ENCODE data around the gene GOLGA6L10. TPM values are rescaled to one million over a fixed set of nuclear protein-coding genes. Genes with fewer than 3 reads are reported as not detected.
"Not testable (repeated sequence)": the region's sequence is repeated elsewhere in the genome, so short reads cannot be mapped to it uniquely, and the experiment has no call there.

GOLGA6L10 gene
- total and polyA plus RNA-seq, 2 donors (not counting 1 experiment from before 2014, with no cell fraction given), result 0.16 to 0.99 TPM

- Histone ChIP-seq H3K27me3 (ENCODE audit: control insufficient read depth, insufficient read depth, low read length) (peaks cover 3% of the 10 kb centered on the region), H3K79me2 (ENCODE audit: control insufficient read depth, insufficient read depth, low read length) (no peaks in the 10 kb centered on the region), H3K27ac (ENCODE audit: insufficient read depth, low read length) (no peak overlapping the region), H3K4me3 (replicated peaks in 1 of 4; ENCODE audit: control extremely low read depth in 1 of 4, insufficient read depth in 1 of 4, low read depth in 3 of 4, low read length in 4 of 4) (no peak overlapping the region), H3K36me3 (ENCODE audit: control insufficient read depth, insufficient read depth, low read length) (no peaks in the 10 kb centered on the region), H4K20me1 (ENCODE audit: control insufficient read depth, extremely low read depth, insufficient read depth, low read length) (no peaks in the 10 kb centered on the region), H3K9ac (ENCODE audit: insufficient read depth, low read length) (no peak overlapping the region), H3K9me3 (ENCODE audit: control insufficient read depth, insufficient read depth, low read depth, low read length) (no peaks in the 10 kb centered on the region), H3K4me1 (ENCODE audit: control insufficient read depth, extremely low read depth, insufficient read depth, low read length) (no peaks in the 10 kb centered on the region), H3K4me2 (ENCODE audit: extremely low read depth, insufficient read depth, low read length) (no peak overlapping the region), H2AFZ (ENCODE audit: low read length) (no peak overlapping the region)
- TF ChIP-seq CTCF (conservative IDR thresholded peaks at IDR 0.05 in 1 of 2, IDR thresholded peaks at IDR 0.05 in 1 of 2; ENCODE audit: low read depth in 1 of 2, low read length in 2 of 2) (no peak), EZH2 (IDR thresholded peaks at IDR 0.05; ENCODE audit: low read length, missing control alignments) (no peak)
- DNase-seq (ENCODE audit: low read depth in 2 of 2), result no peak
Observed at GRCh38 chr15:82317091-82317489, 32.2 kb downstream of the GOLGA6L10 start.

DNA sequence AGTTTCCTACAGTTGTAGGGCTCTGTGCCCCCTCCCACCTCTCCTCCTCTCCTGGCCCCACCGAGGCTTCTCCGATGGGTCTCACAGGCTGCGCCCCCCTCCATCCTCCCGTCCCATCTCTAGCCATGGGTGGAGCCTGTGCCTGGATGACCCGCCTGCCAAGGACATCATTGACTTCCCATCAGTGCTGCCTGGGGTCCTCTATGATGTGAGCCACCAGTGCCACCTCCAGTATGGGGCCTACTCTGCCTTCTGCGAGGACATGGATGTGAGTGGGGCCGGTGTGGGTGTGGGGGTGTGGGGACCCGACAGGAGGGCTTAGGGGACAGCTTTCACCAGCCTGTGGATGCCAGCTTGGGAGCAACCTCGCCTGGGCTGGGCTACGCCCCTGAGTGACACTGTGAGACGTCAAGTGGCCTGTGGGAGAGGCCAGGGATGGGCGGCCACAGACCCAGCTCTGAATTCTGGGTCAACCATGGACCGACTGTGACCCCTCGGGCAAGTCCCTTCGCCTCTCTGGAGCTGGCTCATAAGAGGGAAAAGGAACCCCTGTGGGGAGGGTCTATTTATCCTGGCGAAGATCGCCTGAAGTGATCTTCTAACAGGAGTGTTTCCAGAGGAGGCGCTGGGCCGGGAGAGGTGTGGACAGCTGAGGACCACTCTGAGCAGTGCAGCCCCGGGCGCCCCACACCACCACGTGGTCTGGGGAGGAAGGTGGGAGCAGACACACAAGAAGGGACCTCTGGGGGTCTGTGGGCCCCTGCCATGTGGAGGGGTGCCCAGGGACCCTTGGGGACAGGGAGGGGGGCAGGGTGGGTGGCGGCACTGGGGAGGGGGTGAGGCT lies 32.8 kb downstream of the GOLGA6L10 start:
- H3K27ac ChIP-seq (ENCODE audit: insufficient read depth, low read length); H3K79me2 ChIP-seq (ENCODE audit: control insufficient read depth, insufficient read depth, low read length); DNase-seq (ENCODE audit: low read depth in 2 of 2); H3K4me2 ChIP-seq (ENCODE audit: extremely low read depth, insufficient read depth, low read length); H4K20me1 ChIP-seq (ENCODE audit: control insufficient read depth, extremely low read depth, insufficient read depth, low read length); H3K4me3 ChIP-seq (replicated peaks in 1 of 4; ENCODE audit: control extremely low read depth in 1 of 4, insufficient read depth in 1 of 4, low read depth in 3 of 4, low read length in 4 of 4); H3K9me3 ChIP-seq (ENCODE audit: control insufficient read depth, insufficient read depth, low read depth, low read length); H3K27me3 ChIP-seq (ENCODE audit: control insufficient read depth, insufficient read depth, low read length); H2AFZ ChIP-seq (ENCODE audit: low read length); H3K36me3 ChIP-seq (ENCODE audit: control insufficient read depth, insufficient read depth, low read length); H3K4me1 ChIP-seq (ENCODE audit: control insufficient read depth, extremely low read depth, insufficient read depth, low read length); H3K9ac ChIP-seq (ENCODE audit: insufficient read depth, low read length): not testable (repeated sequence)

DNA sequence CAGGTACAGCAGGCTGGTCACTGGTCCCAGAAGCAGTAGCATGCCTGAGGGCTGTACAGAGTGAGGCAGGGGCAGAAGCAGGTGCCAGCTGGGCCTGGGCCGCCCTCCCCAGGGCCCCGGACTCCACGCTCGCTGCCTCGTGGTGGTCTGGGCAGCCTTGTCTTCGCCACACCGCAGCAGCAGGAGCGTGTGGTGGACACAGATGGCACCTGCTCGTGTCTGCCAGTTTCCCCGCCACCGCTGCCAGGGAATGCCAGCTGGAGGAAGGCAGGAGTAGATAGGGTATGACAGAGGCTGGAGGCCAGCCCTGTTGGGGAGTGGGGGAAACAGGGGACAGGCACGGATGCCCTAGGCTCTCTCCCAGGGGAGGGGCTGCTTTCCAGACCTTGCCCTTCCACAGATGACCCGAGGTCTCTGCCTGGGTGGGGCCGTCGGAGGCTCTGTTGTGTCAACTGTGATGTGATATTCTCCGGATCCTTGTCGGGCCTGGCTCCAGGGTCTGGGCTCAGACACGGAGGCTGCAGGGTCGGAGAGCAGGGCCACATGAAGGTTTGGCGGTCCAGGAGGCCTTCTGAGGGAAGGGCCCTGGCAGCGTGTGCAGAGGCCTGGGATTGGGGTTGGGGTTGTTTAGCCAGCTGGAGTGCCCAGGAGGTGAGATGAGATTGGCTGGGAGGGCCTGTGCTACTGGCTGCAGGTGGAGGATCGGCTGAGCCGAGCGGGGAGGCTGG lies 33.6 kb downstream of the GOLGA6L10 start:
- Histone ChIP-seq H3K9me3 (ENCODE audit: control insufficient read depth, insufficient read depth, low read depth, low read length) (no peaks in the 10 kb centered on the region), H3K36me3 (ENCODE audit: control insufficient read depth, insufficient read depth, low read length) (no peaks in the 10 kb centered on the region), H3K4me2 (ENCODE audit: extremely low read depth, insufficient read depth, low read length) (no peak overlapping the region), H3K4me1 (ENCODE audit: control insufficient read depth, extremely low read depth, insufficient read depth, low read length) (no peaks in the 10 kb centered on the region), H3K79me2 (ENCODE audit: control insufficient read depth, insufficient read depth, low read length) (no peaks in the 10 kb centered on the region), H3K4me3 (replicated peaks in 1 of 4; ENCODE audit: control extremely low read depth in 1 of 4, insufficient read depth in 1 of 4, low read depth in 3 of 4, low read length in 4 of 4) (no peak overlapping the region), H3K27ac (ENCODE audit: insufficient read depth, low read length) (no peak overlapping the region), H3K9ac (ENCODE audit: insufficient read depth, low read length) (no peak overlapping the region), H3K27me3 (ENCODE audit: control insufficient read depth, insufficient read depth, low read length) (peaks cover 3% of the 10 kb centered on the region), H4K20me1 (ENCODE audit: control insufficient read depth, extremely low read depth, insufficient read depth, low read length) (no peaks in the 10 kb centered on the region), H2AFZ (ENCODE audit: low read length) (no peak overlapping the region)
- DNase-seq (ENCODE audit: low read depth in 2 of 2), result no peak
- no peak for TF ChIP-seq EZH2 (IDR thresholded peaks at IDR 0.05; ENCODE audit: low read length, missing control alignments)
- TF ChIP-seq CTCF (conservative IDR thresholded peaks at IDR 0.05 in 1 of 2, IDR thresholded peaks at IDR 0.05 in 1 of 2; ENCODE audit: low read depth in 1 of 2, low read length in 2 of 2), result no peak
